Mucosa of rectum (tissue), 2 donors: ENCODE data around the gene IGF2BP2.
"Not testable (repeated sequence)": the region's sequence is repeated elsewhere in the genome, so short reads cannot be mapped to it uniquely, and the experiment has no call there.

Source experiments
- H3K27ac ChIP-seq, 2 donors: one replicate each; pipeline ENCODE4 v1.7.0; 2013; ENCODE audit warnings: inconsistent platforms in 2 of 2, low read depth in 2 of 2, low read length in 2 of 2
- H3K27me3 ChIP-seq, 2 donors: one replicate each; pipeline ENCODE4 v1.7.0; 2013; ENCODE audit warnings: low read length in 2 of 2; ENCODE audit not compliant: control insufficient read depth in 2 of 2, insufficient read depth in 2 of 2
- H3K36me3 ChIP-seq, 2 donors: one replicate each; pipeline ENCODE4 v1.7.0; 2013; ENCODE audit warnings: low read length in 2 of 2; ENCODE audit not compliant: control insufficient read depth in 2 of 2, insufficient read depth in 2 of 2
- H3K4me1 ChIP-seq, 2 donors: one replicate each; pipeline ENCODE4 v1.7.0; 2013; ENCODE audit warnings: low read length in 2 of 2, mild to moderate bottlenecking in 1 of 2; ENCODE audit not compliant: control insufficient read depth in 2 of 2, insufficient read depth in 2 of 2
- H3K4me3 ChIP-seq, 2 donors: one replicate each; pipeline ENCODE4 v1.7.0; 2013; ENCODE audit warnings: low read length in 2 of 2
- H3K9ac ChIP-seq, 2 donors: one replicate each; pipeline ENCODE4 v1.7.0; 2013; ENCODE audit warnings: low read length in 2 of 2, low read depth in 1 of 2, mild to moderate bottlenecking in 1 of 2
- H3K9me3 ChIP-seq, 2 donors: one replicate each; pipeline ENCODE4 v1.7.0; 2013; ENCODE audit warnings: low read length in 2 of 2; ENCODE audit not compliant: control insufficient read depth in 2 of 2
- donor health status: healthy.
- donor health status: Normal muscosa, but diverticular disease.

The IGF2BP2 gene

GRCh38 chr3:185702262-185703225 lies 122.3 kb downstream of the IGF2BP2 start:
- Histone ChIP-seq H3K4me1 (peaks cover 5 to 15% of the 10 kb centered on the region in 2 donors), H3K36me3 (no peaks in the 10 kb centered on the region), H3K27ac (peak overlapping the region; percentile 18 to 75), H3K27me3 (no peaks in the 10 kb centered on the region), H3K4me3 (peak overlapping the region in 1 of 2 donors; percentile 40), H3K9ac (peak overlapping the region in 1 of 2 donors; percentile 40), H3K9me3 (no peaks in the 10 kb centered on the region)

GRCh38 chr3:185701611-185702261 lies 123.1 kb downstream of the IGF2BP2 start:
- peak overlapping the region in 1 of 2 donors; percentile 75 for H3K27ac ChIP-seq
- no peaks in the 10 kb centered on the region for H3K9me3 ChIP-seq
- H3K27me3 ChIP-seq: no peaks in the 10 kb centered on the region
- H3K4me1 ChIP-seq: peaks cover 5 to 15% of the 10 kb centered on the region in 2 donors
- no peaks in the 10 kb centered on the region for H3K36me3 ChIP-seq
- H3K9ac ChIP-seq: no peak overlapping the region
- no peak overlapping the region for H3K4me3 ChIP-seq

GRCh38 chr3:185699927-185700326 lies 124.9 kb downstream of the IGF2BP2 start:
- H3K27me3 ChIP-seq: no peaks in the 10 kb centered on the region
- H3K9me3 ChIP-seq: no peaks in the 10 kb centered on the region
- H3K4me3 ChIP-seq: no peak overlapping the region
- no peak overlapping the region for H3K27ac ChIP-seq
- H3K36me3 ChIP-seq: no peaks in the 10 kb centered on the region
- H3K4me1 ChIP-seq: peaks cover 5 to 15% of the 10 kb centered on the region in 2 donors
- H3K9ac ChIP-seq: no peak overlapping the region

- H3K4me1 ChIP-seq, H3K27me3 ChIP-seq, H3K9me3 ChIP-seq, H3K4me3 ChIP-seq, H3K36me3 ChIP-seq, H3K27ac ChIP-seq, H3K9ac ChIP-seq: not testable (repeated sequence)
Observed at GRCh38 chr3:185697228-185697627, 127.6 kb downstream of the IGF2BP2 start.

GRCh38 chr3:185696039-185696438 lies 128.8 kb downstream of the IGF2BP2 start:
- Histone ChIP-seq H3K4me3 (no peak overlapping the region), H3K36me3 (peaks cover 4% of the 10 kb centered on the region in 2 donors), H3K9ac (no peak overlapping the region), H3K9me3 (no peaks in the 10 kb centered on the region), H3K27ac (no peak overlapping the region), H3K27me3 (no peaks in the 10 kb centered on the region), H3K4me1 (no peaks in the 10 kb centered on the region)

GRCh38 chr3:185693985-185694653 lies 130.7 kb downstream of the IGF2BP2 start:
- no peaks in the 10 kb centered on the region for H3K4me1 ChIP-seq
- no peaks in the 10 kb centered on the region for H3K9me3 ChIP-seq
- no peak overlapping the region for H3K27ac ChIP-seq
- H3K9ac ChIP-seq: no peak overlapping the region
- peaks cover 4 to 6% of the 10 kb centered on the region in 2 donors for H3K36me3 ChIP-seq
- no peaks in the 10 kb centered on the region for H3K27me3 ChIP-seq
- H3K4me3 ChIP-seq: no peak overlapping the region

- Histone ChIP-seq H3K27ac (no peak overlapping the region), H3K9me3 (no peaks in the 10 kb centered on the region), H3K27me3 (no peaks in the 10 kb centered on the region), H3K9ac (no peak overlapping the region), H3K4me3 (no peak overlapping the region), H3K4me1 (no peaks in the 10 kb centered on the region), H3K36me3 (peaks cover 6 to 12% of the 10 kb centered on the region in 2 donors)
Observed at GRCh38 chr3:185691622-185692021, 133.2 kb downstream of the IGF2BP2 start.

- H3K27ac ChIP-seq: no peak overlapping the region
- no peaks in the 10 kb centered on the region for H3K27me3 ChIP-seq
- H3K9me3 ChIP-seq: no peaks in the 10 kb centered on the region
- no peaks in the 10 kb centered on the region for H3K4me1 ChIP-seq
- no peak overlapping the region for H3K4me3 ChIP-seq
- peaks cover 10 to 18% of the 10 kb centered on the region in 2 donors for H3K36me3 ChIP-seq
- H3K9ac ChIP-seq: no peak overlapping the region
Observed at GRCh38 chr3:185687271-185687878, 137.5 kb downstream of the IGF2BP2 start.

- Histone ChIP-seq H3K36me3 (peaks cover 6 to 14% of the 10 kb centered on the region in 2 donors), H3K9me3 (no peaks in the 10 kb centered on the region)
Observed at GRCh38 chr3:185685231-185686035, 139.4 kb downstream of the IGF2BP2 start.

More at GRCh38 chr3:185685231-185686035, 139.4 kb downstream of the IGF2BP2 start:
- no peak overlapping the region for H3K4me3 ChIP-seq
- H3K27me3 ChIP-seq: no peaks in the 10 kb centered on the region
- H3K9ac ChIP-seq: no peak overlapping the region
- H3K4me1 ChIP-seq: no peaks in the 10 kb centered on the region
- H3K27ac ChIP-seq: no peak overlapping the region
